Measurements from ENCODE around the gene TAS1R2. TPM values are rescaled to one million over a fixed set of nuclear protein-coding genes. Genes with fewer than 3 reads are reported as not detected.
A peak's percentile ranks its signal among the peaks of the same experiment; 100 is the strongest.

The TAS1R2 gene
- total and polyA plus RNA-seq, 3 experiments from 2014 or later = not detected

GRCh38 chr1:18882486-18882885 is 23.0 kb upstream of the TAS1R2 start:
- H3K36me3 Mint-ChIP-seq = no peaks in the 10 kb centered on the region
- Histone ChIP-seq H3K27me3 (ENCODE audit: insufficient read depth, low read length, poor library complexity, severe bottlenecking) (no peaks in the 10 kb centered on the region), H3K9me3 (ENCODE audit: low read length) (no peaks in the 10 kb centered on the region), H3K4me3 (ENCODE audit: low read length) (no peak overlapping the region), H3K4me1 (ENCODE audit: insufficient read depth, low read length) (no peaks in the 10 kb centered on the region), H3K27ac (ENCODE audit: low read depth, low read length) (no peak overlapping the region), H3K36me3 (ENCODE audit: insufficient read depth, low read length) (no peaks in the 10 kb centered on the region)
- H3K9me3 Mint-ChIP-seq = no peaks in the 10 kb centered on the region
- DNase-seq = no peak
- H3K4me1 Mint-ChIP-seq = no peaks in the 10 kb centered on the region
- ChIA-PET CTCF (interaction anchor here (1.3 to 2.7 kb wide), 3 partner anchors 8 to 93 kb away, joined by 3 to 17 read pairs (median 5); no protein-coding TSS in a partner anchor), POLR2A (no interaction called here)
- H3K27me3 Mint-ChIP-seq = no peaks in the 10 kb centered on the region
- no peak overlapping the region for H3K27ac Mint-ChIP-seq
- H3K4me3 Mint-ChIP-seq = no peak overlapping the region

DNA sequence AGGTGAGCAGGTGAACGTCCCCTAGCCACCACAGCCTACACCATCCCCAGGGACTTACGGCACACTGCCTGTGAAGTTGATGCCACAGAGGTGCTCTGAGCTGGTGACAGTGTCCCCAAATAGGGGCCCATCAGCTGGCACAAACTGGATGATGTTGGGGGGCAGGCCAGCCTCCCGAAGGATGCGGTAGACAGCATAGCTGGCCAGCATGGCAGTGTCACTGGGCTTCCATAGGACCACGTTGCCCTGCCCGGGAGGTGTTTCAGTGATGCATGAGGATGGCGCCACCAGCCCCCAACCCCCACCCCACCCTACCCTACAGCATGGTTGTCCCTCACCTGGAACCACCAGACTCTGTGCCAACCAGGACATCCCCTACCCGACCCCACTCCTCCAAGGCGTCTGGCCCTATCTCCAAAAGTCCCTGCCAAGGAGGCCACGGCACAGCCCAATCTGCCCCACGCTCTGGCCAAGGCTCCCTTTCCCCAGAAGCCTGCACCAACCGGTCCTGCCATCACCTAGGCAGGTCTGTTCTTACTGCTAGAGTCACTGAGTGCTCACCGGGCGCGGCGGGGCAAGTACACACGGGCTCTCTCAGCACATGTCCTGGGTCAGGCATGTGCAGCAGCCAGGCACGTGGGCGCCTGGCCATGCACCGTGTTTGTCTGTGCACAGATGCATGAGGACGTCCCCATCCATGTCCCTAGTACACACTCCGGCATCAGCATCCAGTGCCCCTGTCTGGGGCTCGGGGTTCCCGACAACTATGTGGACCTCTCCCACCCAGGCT is 22.4 kb upstream of the TAS1R2 start:
- Histone ChIP-seq H3K27me3 (ENCODE audit: insufficient read depth, low read length, poor library complexity, severe bottlenecking) (no peaks in the 10 kb centered on the region), H3K9me3 (ENCODE audit: low read length) (no peaks in the 10 kb centered on the region), H3K4me3 (ENCODE audit: low read length) (no peak overlapping the region), H3K27ac (ENCODE audit: low read depth, low read length) (no peak overlapping the region), H3K36me3 (ENCODE audit: insufficient read depth, low read length) (no peaks in the 10 kb centered on the region), H3K4me1 (ENCODE audit: insufficient read depth, low read length) (no peaks in the 10 kb centered on the region)
- Mint-ChIP-seq H3K9me3 (no peaks in the 10 kb centered on the region), H3K27ac (peak overlapping the region in 1 of 8 donors; percentile 27), H3K36me3 (no peaks in the 10 kb centered on the region), H3K4me3 (no peak overlapping the region), H3K27me3 (no peaks in the 10 kb centered on the region), H3K4me1 (no peaks in the 10 kb centered on the region)
- ChIA-PET CTCF (interaction anchor here (0.9 to 2.7 kb wide), 3 partner anchors 8 to 94 kb away, joined by 3 to 17 read pairs (median 3); no protein-coding TSS in a partner anchor), POLR2A (no interaction called here)
- no peak for DNase-seq

DNA sequence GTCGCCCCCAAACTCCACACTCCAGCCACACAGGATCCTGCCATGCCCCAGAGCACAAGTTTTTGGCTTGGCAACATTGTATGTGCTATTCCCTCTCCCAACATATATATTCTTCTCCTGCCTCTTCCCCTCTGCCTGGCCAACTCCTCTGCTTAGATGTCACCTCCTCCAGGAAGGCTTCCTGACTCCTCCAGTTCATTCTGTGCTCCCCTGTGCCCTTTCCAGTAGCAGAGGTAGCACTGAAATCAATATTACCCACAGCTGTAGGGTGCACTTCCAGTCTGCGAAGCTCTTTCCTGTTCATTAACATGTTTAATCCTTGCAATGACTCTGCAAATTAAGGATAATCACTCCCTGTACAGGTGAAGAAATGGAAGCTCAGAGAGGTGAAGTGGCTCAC is 21.7 kb upstream of the TAS1R2 start:
- Histone ChIP-seq H3K27ac (ENCODE audit: low read depth, low read length) (no peak overlapping the region), H3K36me3 (ENCODE audit: insufficient read depth, low read length) (no peaks in the 10 kb centered on the region), H3K9me3 (ENCODE audit: low read length) (no peaks in the 10 kb centered on the region), H3K4me1 (ENCODE audit: insufficient read depth, low read length) (no peaks in the 10 kb centered on the region), H3K27me3 (ENCODE audit: insufficient read depth, low read length, poor library complexity, severe bottlenecking) (no peaks in the 10 kb centered on the region), H3K4me3 (ENCODE audit: low read length) (no peak overlapping the region)
- Mint-ChIP-seq H3K27ac (no peak overlapping the region), H3K9me3 (no peaks in the 10 kb centered on the region), H3K36me3 (no peaks in the 10 kb centered on the region), H3K4me3 (no peak overlapping the region), H3K27me3 (no peaks in the 10 kb centered on the region), H3K4me1 (no peaks in the 10 kb centered on the region)
- no peak for DNase-seq
- POLR2A ChIA-PET = no interaction called here
- CTCF ChIA-PET = interaction anchor here (0.9 to 1.5 kb wide), 2 partner anchors 26 to 92 kb away, joined by 3 read pairs; no protein-coding TSS in a partner anchor

DNA sequence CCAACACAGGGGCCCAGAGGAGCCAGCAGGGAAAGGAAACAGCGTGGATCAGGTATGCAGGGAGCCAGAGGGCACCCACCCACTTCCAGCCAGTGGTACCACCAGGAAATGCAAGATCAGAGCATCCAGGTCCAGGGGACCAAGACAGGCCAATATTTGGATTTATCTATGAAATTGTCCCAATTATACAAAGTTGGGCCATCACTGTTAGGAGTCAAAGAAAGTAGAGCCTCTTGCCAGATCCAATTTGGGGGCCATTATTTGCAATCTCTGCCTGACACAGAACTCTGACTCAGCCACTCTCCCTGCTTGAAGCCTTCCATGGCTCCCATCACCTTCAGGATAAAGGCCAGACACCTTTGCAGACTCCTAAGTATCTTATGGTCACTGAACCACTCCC is 21.1 kb upstream of the TAS1R2 start:
- Histone ChIP-seq H3K4me1 (ENCODE audit: insufficient read depth, low read length) (no peaks in the 10 kb centered on the region), H3K4me3 (ENCODE audit: low read length) (no peak overlapping the region), H3K36me3 (ENCODE audit: insufficient read depth, low read length) (no peaks in the 10 kb centered on the region), H3K27me3 (ENCODE audit: insufficient read depth, low read length, poor library complexity, severe bottlenecking) (no peaks in the 10 kb centered on the region), H3K9me3 (ENCODE audit: low read length) (no peaks in the 10 kb centered on the region), H3K27ac (ENCODE audit: low read depth, low read length) (no peak overlapping the region)
- Mint-ChIP-seq H3K4me3 (no peak overlapping the region), H3K4me1 (no peaks in the 10 kb centered on the region), H3K27ac (peak overlapping the region in 2 of 8 donors; percentile 11 to 58), H3K36me3 (no peaks in the 10 kb centered on the region), H3K9me3 (no peaks in the 10 kb centered on the region), H3K27me3 (no peaks in the 10 kb centered on the region)
- CTCF ChIA-PET = interaction anchor here (1.5 kb wide), 1 partner anchor 92 kb away, joined by 3 read pairs; no protein-coding TSS in a partner anchor
- DNase-seq = no peak
- POLR2A ChIA-PET = no interaction called here

GRCh38 chr1:18879791-18880309 is 20.4 kb upstream of the TAS1R2 start:
- Histone ChIP-seq H3K27me3 (ENCODE audit: insufficient read depth, low read length, poor library complexity, severe bottlenecking) (no peaks in the 10 kb centered on the region), H3K4me1 (ENCODE audit: insufficient read depth, low read length) (no peaks in the 10 kb centered on the region), H3K36me3 (ENCODE audit: insufficient read depth, low read length) (no peaks in the 10 kb centered on the region), H3K9me3 (ENCODE audit: low read length) (no peaks in the 10 kb centered on the region), H3K27ac (ENCODE audit: low read depth, low read length) (no peak overlapping the region), H3K4me3 (ENCODE audit: low read length) (no peak overlapping the region)
- no peaks in the 10 kb centered on the region for H3K36me3 Mint-ChIP-seq
- H3K27me3 Mint-ChIP-seq = no peaks in the 10 kb centered on the region
- H3K9me3 Mint-ChIP-seq = no peaks in the 10 kb centered on the region
- no peak overlapping the region for H3K4me3 Mint-ChIP-seq
- H3K27ac Mint-ChIP-seq = no peak overlapping the region
- DNase-seq = no peak
- ChIA-PET CTCF (interaction anchor here (1.5 kb wide), 1 partner anchor 93 kb away, joined by 3 read pairs; no protein-coding TSS in a partner anchor), POLR2A (no interaction called here)
- H3K4me1 Mint-ChIP-seq = no peaks in the 10 kb centered on the region

GRCh38 chr1:18879215-18879790 is 19.8 kb upstream of the TAS1R2 start:
- no peaks in the 10 kb centered on the region for H3K27me3 ChIP-seq (ENCODE audit: insufficient read depth, low read length, poor library complexity, severe bottlenecking)
- Mint-ChIP-seq H3K27ac (no peak overlapping the region), H3K4me3 (no peak overlapping the region), H3K27me3 (no peaks in the 10 kb centered on the region), H3K4me1 (no peaks in the 10 kb centered on the region), H3K36me3 (no peaks in the 10 kb centered on the region), H3K9me3 (no peaks in the 10 kb centered on the region)
- POLR2A ChIA-PET = no interaction called here
- no peak overlapping the region for H3K4me3 ChIP-seq (ENCODE audit: low read length)
- CTCF ChIA-PET = no interaction called here
- DNase-seq = no peak
- H3K4me1 ChIP-seq (ENCODE audit: insufficient read depth, low read length) = no peaks in the 10 kb centered on the region
- no peaks in the 10 kb centered on the region for H3K9me3 ChIP-seq (ENCODE audit: low read length)
- H3K36me3 ChIP-seq (ENCODE audit: insufficient read depth, low read length) = no peaks in the 10 kb centered on the region
- no peak overlapping the region for H3K27ac ChIP-seq (ENCODE audit: low read depth, low read length)

GRCh38 chr1:18878538-18879214 is 19.2 kb upstream of the TAS1R2 start:
- H3K36me3 Mint-ChIP-seq = no peaks in the 10 kb centered on the region
- Histone ChIP-seq H3K27me3 (ENCODE audit: insufficient read depth, low read length, poor library complexity, severe bottlenecking) (no peaks in the 10 kb centered on the region), H3K9me3 (ENCODE audit: low read length) (no peaks in the 10 kb centered on the region), H3K4me1 (ENCODE audit: insufficient read depth, low read length) (no peaks in the 10 kb centered on the region), H3K27ac (ENCODE audit: low read depth, low read length) (no peak overlapping the region), H3K36me3 (ENCODE audit: insufficient read depth, low read length) (no peaks in the 10 kb centered on the region), H3K4me3 (ENCODE audit: low read length) (no peak overlapping the region)
- no peak overlapping the region for H3K27ac Mint-ChIP-seq
- no peak overlapping the region for H3K4me3 Mint-ChIP-seq
- no peaks in the 10 kb centered on the region for H3K27me3 Mint-ChIP-seq
- H3K9me3 Mint-ChIP-seq = no peaks in the 10 kb centered on the region
- ChIA-PET CTCF (interaction anchor here (1.3 kb wide), 1 partner anchor 8 kb away, joined by 3 read pairs; no protein-coding TSS in a partner anchor), POLR2A (no interaction called here)
- no peak for DNase-seq
- H3K4me1 Mint-ChIP-seq = no peaks in the 10 kb centered on the region

- no peak overlapping the region for H3K4me3 ChIP-seq (ENCODE audit: low read length)
- ChIA-PET CTCF (no interaction called here), POLR2A (no interaction called here)
- H3K27me3 Mint-ChIP-seq = peaks cover 0 to 1% of the 10 kb centered on the region in 2 donors
- no peak for DNase-seq
- no peak overlapping the region for H3K27ac ChIP-seq (ENCODE audit: low read depth, low read length)
- H3K4me1 ChIP-seq (ENCODE audit: insufficient read depth, low read length) = no peaks in the 10 kb centered on the region
- H3K36me3 Mint-ChIP-seq = peaks cover 0 to 1% (median 0%) of the 10 kb centered on the region in 3 donors
- no peaks in the 10 kb centered on the region for H3K9me3 ChIP-seq (ENCODE audit: low read length)
- no peaks in the 10 kb centered on the region for H3K9me3 Mint-ChIP-seq
- no peaks in the 10 kb centered on the region for H3K4me1 Mint-ChIP-seq
- H3K4me3 Mint-ChIP-seq = no peak overlapping the region
- H3K27me3 ChIP-seq (ENCODE audit: insufficient read depth, low read length, poor library complexity, severe bottlenecking) = no peaks in the 10 kb centered on the region
- H3K36me3 ChIP-seq (ENCODE audit: insufficient read depth, low read length) = no peaks in the 10 kb centered on the region
- no peak overlapping the region for H3K27ac Mint-ChIP-seq
Observed at GRCh38 chr1:18877282-18877681, 17.8 kb upstream of the TAS1R2 start.

Data from CD8-positive, alpha-beta memory T cell (primary cell).